Measurements from ENCODE around the gene USP25.
"Not testable (repeated sequence)": the region's sequence is repeated elsewhere in the genome, so short reads cannot be mapped to it uniquely, and the experiment has no call there.

The USP25 gene

DNA sequence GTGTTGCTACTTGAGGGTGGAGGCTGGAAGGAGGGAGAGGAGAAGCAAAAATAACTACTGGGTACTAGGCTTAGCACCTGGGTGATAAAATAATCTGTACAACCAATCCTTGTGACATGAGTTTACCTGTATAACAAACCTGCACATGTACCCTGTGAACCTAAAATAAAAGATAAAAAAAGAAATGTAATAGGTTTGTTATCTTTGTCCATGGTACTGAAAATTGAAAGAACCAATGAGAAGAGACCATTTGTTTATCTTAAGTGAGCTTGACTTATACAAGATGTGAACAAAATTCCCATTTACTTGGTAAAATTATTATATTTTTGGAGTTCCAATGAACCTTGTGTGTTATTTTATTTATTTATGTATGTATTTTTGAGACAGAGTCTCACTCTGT, 11.1 kb upstream of the USP25 start:
- DNase-seq (ENCODE audit: low spot score in 2 of 2) (no peak), ATAC-seq (ENCODE audit: low read depth) (no peak)
- no peak overlapping the region for H3K27ac Mint-ChIP-seq

DNA sequence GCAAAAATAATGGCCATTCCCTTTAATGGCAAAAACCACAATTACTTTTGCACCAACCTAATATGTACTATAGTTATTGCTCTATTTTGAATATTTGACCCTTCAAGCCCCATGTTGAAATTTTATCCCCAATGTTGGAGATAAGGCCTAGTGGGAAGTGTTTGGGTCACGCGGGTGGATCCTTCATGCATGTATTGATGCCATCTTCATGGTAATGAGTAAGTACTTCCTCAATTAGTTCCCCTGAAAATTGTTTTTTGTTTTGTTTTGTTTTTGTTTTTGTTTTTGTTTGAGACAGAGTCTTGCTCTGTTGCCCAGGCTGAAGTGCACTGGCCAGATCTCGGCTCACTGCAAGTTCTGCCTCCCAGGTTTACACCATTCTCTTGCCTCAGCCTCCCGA, 9.8 kb upstream of the USP25 start:
- Mint-ChIP-seq H3K27me3 (peaks cover 7% of the 10 kb centered on the region), H3K4me3 (no peak overlapping the region), H3K9me3 (peaks cover 1% of the 10 kb centered on the region), H3K4me1 (no peaks in the 10 kb centered on the region), H3K27ac (no peak overlapping the region), H3K36me3 (no peaks in the 10 kb centered on the region)
- ATAC-seq (ENCODE audit: low read depth): no peak
- no peak for DNase-seq (ENCODE audit: low spot score in 2 of 2)

More for the DNA sequence above, 11.1 kb upstream of the USP25 start:
- H3K4me3 Mint-ChIP-seq: no peak overlapping the region
- no peaks in the 10 kb centered on the region for H3K4me1 Mint-ChIP-seq
- H3K27me3 Mint-ChIP-seq: peaks cover 8% of the 10 kb centered on the region
- no peaks in the 10 kb centered on the region for H3K36me3 Mint-ChIP-seq
- H3K9me3 Mint-ChIP-seq: peaks cover 1% of the 10 kb centered on the region

DNA sequence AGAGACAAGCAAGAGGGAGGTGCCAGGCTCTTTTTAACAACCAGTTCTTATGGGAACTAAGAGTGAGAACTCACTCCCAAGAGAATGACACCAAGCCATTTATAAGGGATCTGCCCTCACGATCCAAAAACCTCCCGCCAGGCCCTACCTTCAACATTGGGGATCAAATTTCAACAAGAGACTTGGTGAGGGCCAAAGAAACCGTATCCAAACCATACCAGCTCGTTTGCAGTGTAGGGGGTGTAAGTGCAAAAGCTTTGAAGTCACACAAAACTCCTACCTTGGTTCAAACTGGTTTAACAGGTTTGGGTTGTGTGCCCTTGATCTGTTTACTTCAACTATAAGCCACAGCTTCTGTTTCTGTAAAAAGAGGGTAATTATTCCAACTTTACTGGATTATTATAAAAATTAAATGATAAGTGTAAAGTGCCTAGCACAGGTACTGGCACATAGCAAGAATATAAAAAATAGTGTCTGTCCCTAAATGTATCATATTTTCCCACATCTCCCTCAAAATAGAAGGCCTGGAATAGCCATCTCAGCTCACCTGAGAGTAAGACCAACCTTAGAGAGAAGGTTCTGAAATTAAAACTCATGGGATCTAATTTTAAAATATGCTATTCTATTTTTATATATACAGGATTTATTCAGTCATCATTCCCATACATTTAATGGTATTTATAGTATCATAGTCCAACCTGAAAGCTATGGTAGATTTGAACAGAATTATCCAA, 7.0 kb upstream of the USP25 start:
- Mint-ChIP-seq H3K27ac (no peak overlapping the region), H3K4me1 (no peaks in the 10 kb centered on the region)

DNA sequence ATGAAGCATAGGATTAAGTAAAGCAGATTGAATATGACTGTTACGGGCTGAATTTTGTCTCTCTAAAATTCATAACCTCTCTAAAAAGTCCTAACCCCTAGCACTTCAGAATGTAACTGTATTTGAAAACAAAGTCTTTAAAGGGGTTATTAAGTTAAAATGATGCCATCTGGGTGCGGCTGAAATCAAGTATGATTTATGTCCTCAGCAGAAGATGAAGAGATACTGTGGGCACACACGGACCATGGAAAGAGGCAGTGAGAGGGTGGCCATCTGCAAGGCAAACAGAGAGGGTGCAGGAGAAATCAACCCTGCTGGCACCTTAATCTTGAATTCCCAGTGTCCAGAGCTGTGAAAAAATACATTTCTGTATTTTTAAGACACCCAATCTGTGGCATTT, 3.8 kb upstream of the USP25 start:
- ATAC-seq (ENCODE audit: low read depth) (no peak), DNase-seq (ENCODE audit: low spot score in 2 of 2) (no peak)
- H3K4me1 Mint-ChIP-seq: peaks cover 4% of the 10 kb centered on the region
- no peak overlapping the region for H3K4me3 Mint-ChIP-seq
- no peak overlapping the region for H3K27ac Mint-ChIP-seq
- no peaks in the 10 kb centered on the region for H3K27me3 Mint-ChIP-seq
- no peaks in the 10 kb centered on the region for H3K36me3 Mint-ChIP-seq
- no peaks in the 10 kb centered on the region for H3K9me3 Mint-ChIP-seq

More for the DNA sequence above, 7.0 kb upstream of the USP25 start:
- Mint-ChIP-seq H3K4me3 (no peak overlapping the region), H3K36me3 (no peaks in the 10 kb centered on the region), H3K9me3 (peaks cover 1% of the 10 kb centered on the region), H3K27me3 (peaks cover 7% of the 10 kb centered on the region)
- DNase-seq (ENCODE audit: low spot score in 2 of 2) (no peak), ATAC-seq (ENCODE audit: low read depth) (no peak)

DNA sequence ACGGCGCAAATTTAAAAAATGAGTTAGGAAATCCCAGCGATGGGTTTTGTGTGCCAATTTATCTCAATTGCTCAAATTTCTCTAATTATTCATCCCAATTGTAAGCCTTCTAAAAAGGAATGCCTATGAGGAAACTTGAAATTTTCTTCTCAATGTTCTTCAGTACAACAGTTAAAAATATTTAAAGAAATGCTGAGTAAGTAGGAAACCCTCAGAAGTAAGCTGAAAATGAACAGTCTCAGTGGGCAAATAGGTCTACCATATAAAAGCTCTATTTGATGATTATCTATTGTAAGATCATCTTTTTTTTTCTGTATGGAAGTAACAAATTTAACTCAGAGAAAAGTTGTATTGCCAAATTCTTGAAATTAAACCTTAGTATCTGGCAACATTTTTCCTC, 1.7 kb upstream of the USP25 start:
- DNase-seq (ENCODE audit: low spot score in 2 of 2) (no peak), ATAC-seq (ENCODE audit: low read depth) (no peak)
- H3K27me3 Mint-ChIP-seq: no peaks in the 10 kb centered on the region
- H3K4me1 Mint-ChIP-seq: peaks cover 10% of the 10 kb centered on the region
- H3K36me3 Mint-ChIP-seq: no peaks in the 10 kb centered on the region
- no peaks in the 10 kb centered on the region for H3K9me3 Mint-ChIP-seq
- no peak overlapping the region for H3K4me3 Mint-ChIP-seq
- H3K27ac Mint-ChIP-seq: no peak overlapping the region

DNA sequence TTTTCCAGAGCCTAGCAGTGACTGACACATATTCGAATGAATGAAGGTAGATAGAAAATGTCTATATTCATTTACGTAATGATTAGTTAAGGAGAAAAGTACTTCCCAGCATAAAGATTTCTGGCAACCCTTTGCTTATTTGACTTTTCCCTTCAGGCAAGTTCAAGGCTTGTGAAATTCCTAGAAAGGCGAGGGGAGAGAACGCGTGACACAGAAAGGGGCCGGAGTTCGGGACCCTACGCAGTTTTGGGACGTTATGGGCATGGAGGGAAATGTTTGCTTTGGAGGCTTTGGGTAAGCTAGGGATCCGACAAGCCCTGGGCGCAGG, 472 bp upstream of the USP25 start:
- Mint-ChIP-seq H3K27ac (peak overlapping the region; percentile 62), H3K9me3 (no peaks in the 10 kb centered on the region), H3K4me1 (peaks cover 15% of the 10 kb centered on the region), H3K27me3 (no peaks in the 10 kb centered on the region), H3K36me3 (no peaks in the 10 kb centered on the region), H3K4me3 (peak overlapping the region; percentile 85)
- DNase-seq (ENCODE audit: low spot score in 2 of 2) (no peak), ATAC-seq (ENCODE audit: low read depth) (no peak)

DNA sequence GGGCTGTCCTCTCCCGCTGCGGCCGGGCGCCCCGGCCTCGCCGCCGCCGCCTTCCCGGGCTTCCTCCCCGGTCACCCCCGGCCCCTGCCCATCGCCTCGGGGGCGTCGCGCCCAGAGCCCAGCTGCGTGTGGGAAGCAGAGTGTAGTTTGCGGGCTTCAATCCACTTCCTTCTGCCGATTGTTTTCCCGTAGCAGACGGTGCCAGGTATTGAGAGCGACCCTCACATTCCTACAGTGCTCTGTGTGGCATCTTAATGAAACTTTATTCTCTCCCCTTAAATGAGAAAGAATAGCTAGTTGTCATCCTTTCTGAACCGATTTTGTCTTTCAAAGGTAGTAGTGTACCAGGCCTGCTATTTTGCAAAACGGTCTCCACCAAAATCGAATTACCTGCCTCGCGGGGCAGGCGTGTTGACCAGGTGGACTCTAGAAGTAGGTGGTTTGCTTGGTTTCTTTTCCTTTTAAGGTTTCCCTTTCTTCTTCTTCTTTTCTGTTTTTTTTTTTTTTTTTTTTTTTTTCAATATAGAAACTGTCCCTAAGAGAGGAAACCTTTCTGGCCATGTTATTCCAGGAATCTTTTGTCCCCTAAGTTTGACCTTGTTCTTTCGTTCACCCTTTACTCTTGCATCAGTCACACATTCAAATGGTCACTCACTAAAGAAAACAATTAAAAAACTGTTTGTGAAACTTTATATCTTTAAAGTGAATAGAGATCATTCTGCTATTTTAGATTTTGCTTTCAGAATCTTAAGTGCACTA, 881 bp downstream of the USP25 start:
- no peak for DNase-seq (ENCODE audit: low spot score in 2 of 2)
- Mint-ChIP-seq H3K27ac (peak overlapping the region; percentile 90), H3K36me3 (peaks cover 2% of the 10 kb centered on the region), H3K9me3 (no peaks in the 10 kb centered on the region), H3K4me3 (peak overlapping the region; percentile 91), H3K4me1 (peaks cover 19% of the 10 kb centered on the region), H3K27me3 (no peaks in the 10 kb centered on the region)
- ATAC-seq (ENCODE audit: low read depth): no peak

DNA sequence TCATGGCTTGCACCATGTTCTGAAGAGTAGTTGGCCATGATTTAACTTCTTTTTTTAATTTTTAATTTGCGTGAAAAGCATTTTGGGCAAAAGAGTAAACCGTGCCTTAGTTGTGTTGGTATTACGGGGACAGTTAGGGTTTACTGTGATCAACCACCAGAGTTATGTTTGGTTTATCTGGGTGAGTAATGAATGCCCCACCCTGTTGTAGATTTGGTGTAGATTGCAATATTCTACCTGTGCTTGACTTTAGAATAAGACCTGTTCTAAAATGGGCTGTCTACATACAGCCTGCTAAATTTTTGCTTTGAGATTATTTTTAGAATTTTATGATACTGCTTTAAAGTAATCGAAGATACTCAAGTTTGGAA, 1.4 kb downstream of the USP25 start:
- Mint-ChIP-seq H3K27me3 (no peaks in the 10 kb centered on the region), H3K4me1 (peaks cover 23% of the 10 kb centered on the region), H3K9me3 (no peaks in the 10 kb centered on the region), H3K4me3 (peak overlapping the region; percentile 91), H3K36me3 (peaks cover 5% of the 10 kb centered on the region), H3K27ac (peak overlapping the region; percentile 90)
- no peak for ATAC-seq (ENCODE audit: low read depth)
- no peak for DNase-seq (ENCODE audit: low spot score in 2 of 2)

DNA sequence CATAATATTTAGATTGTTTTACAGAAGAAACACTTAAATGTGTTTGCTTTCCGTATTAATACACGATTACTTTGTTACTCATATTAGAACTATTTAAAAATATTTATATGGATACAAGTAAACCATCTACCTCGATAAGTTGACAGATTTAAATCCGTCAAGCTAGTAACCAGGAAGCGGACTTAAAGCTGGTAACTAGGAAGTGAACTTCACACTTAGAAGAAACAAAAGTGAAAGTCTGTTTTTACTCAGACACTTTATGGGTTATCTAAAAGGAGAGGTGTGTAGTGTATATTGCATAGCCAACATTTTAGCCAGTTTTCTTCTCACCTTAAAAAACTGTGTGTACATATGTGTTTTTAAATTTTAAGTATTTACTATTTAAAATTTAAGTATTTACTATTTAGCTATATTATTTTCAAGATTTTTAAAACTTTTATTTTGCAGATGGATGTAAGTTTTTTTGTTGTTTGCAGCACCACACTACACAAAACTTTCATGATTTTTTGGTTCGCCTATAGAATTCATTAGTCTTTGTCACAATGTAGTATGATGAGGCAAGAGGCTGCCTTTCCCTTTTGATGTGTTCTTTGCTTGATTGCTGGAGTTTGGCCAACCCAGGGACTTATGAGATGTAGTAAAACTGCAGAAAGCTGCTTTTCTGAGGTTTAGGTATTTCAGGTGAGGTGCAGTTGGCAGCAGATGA, 2.7 kb downstream of the USP25 start:
- no peaks in the 10 kb centered on the region for H3K27me3 Mint-ChIP-seq
- no peak for DNase-seq (ENCODE audit: low spot score in 2 of 2)
- H3K4me1 Mint-ChIP-seq: peaks cover 26% of the 10 kb centered on the region
- peaks cover 5% of the 10 kb centered on the region for H3K36me3 Mint-ChIP-seq
- H3K27ac Mint-ChIP-seq: peak overlapping the region; percentile 90
- peak; percentile 45 for ATAC-seq (ENCODE audit: low read depth)
- H3K9me3 Mint-ChIP-seq: no peaks in the 10 kb centered on the region
- peak overlapping the region; percentile 77 for H3K4me3 Mint-ChIP-seq

DNA sequence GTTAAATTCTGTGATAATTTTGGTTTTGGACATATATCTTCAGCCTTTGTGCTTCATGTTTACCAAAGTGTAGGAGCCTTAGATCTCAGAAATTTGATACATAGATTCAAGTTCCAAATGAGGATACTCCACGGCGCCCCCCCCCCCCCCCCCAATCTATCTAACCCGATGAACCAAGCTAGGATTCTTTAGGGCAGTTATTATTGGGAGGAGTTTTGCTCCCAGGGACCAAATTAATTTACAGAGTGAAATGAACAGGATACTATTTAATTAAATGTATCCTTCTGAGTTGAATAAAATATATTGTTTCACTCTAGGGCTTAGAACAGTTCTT, 3.2 kb downstream of the USP25 start:
- DNase-seq (ENCODE audit: low spot score in 2 of 2): no peak
- ATAC-seq (ENCODE audit: low read depth): no peak
- Mint-ChIP-seq H3K4me1 (peaks cover 27% of the 10 kb centered on the region), H3K27me3 (no peaks in the 10 kb centered on the region), H3K9me3 (no peaks in the 10 kb centered on the region), H3K36me3 (peaks cover 5% of the 10 kb centered on the region), H3K4me3 (peak overlapping the region; percentile 67), H3K27ac (peak overlapping the region; percentile 90)

DNA sequence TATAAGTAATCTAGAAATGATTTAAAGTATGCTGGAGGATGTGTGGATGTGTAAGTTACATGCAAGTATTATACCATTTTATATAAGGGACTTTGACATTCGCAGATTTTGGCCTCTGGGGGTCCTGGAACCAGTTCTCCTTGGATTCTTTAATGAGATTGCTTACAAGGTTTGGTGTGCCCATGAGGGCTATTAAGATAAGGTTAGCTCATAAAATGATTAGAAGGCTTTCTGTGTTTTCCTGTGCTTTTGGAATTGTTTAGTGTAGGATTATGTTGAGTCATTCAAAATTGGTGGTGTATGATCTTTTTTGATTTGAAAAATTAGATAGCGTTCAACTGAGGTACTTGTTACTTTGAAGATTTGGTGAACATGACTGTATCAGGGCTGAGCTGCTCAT, 5.6 kb downstream of the USP25 start:
- Mint-ChIP-seq H3K4me1 (peaks cover 41% of the 10 kb centered on the region), H3K27me3 (no peaks in the 10 kb centered on the region), H3K9me3 (no peaks in the 10 kb centered on the region), H3K27ac (no peak overlapping the region), H3K4me3 (no peak overlapping the region), H3K36me3 (peaks cover 6% of the 10 kb centered on the region)
- ATAC-seq (ENCODE audit: low read depth): no peak
- no peak for DNase-seq (ENCODE audit: low spot score in 2 of 2)

DNA sequence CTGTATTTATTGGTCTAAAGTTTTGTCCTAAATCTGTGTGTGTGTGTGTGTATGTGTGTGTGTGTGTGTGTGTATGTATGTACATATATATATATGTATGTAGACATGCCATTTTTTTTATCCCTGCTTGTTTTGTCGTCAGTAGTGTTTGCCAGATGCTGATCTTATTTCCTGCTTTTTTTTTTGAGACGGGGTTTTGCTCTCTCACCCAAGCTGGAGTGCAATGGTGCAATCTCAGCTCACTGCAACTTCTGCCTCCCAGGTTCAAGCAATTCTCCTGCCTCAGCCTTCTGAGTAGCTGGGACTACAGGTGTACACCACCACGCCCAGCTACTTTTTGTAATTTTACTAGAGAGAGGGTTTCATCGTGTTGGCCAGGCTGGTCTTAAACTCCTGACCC, 6.1 kb downstream of the USP25 start:
- peak overlapping the region; percentile 32 for H3K4me3 Mint-ChIP-seq
- H3K9me3 Mint-ChIP-seq; ATAC-seq (ENCODE audit: low read depth); DNase-seq (ENCODE audit: low spot score in 2 of 2); H3K27ac Mint-ChIP-seq; H3K36me3 Mint-ChIP-seq; H3K27me3 Mint-ChIP-seq: not testable (repeated sequence)
- H3K4me1 Mint-ChIP-seq: peaks cover 39% of the 10 kb centered on the region

DNA sequence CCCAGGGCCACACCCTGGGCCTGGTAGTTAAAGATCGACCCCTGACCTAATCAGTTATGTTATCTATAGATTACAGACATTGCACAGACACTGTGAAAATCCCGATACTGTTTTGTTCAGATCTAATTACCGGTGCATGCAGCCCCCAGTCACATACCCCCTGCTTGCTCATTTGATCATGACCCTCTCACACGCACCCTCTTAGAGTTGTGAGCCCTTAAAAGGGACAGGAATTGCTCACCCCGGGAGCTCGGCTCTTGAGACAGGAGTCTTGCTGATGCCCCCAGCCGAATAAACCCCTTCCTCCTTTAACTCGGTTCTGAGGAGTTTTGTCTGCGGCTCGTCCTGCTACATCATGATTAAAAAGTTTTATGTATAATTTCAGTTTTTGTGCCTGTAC, 9.0 kb downstream of the USP25 start:
- Mint-ChIP-seq H3K36me3 (peaks cover 12% of the 10 kb centered on the region), H3K4me3 (peak overlapping the region; percentile 39), H3K4me1 (peaks cover 47% of the 10 kb centered on the region)
- not testable (repeated sequence) for H3K27ac Mint-ChIP-seq; DNase-seq (ENCODE audit: low spot score in 2 of 2); H3K9me3 Mint-ChIP-seq; H3K27me3 Mint-ChIP-seq; ATAC-seq (ENCODE audit: low read depth)

DNA sequence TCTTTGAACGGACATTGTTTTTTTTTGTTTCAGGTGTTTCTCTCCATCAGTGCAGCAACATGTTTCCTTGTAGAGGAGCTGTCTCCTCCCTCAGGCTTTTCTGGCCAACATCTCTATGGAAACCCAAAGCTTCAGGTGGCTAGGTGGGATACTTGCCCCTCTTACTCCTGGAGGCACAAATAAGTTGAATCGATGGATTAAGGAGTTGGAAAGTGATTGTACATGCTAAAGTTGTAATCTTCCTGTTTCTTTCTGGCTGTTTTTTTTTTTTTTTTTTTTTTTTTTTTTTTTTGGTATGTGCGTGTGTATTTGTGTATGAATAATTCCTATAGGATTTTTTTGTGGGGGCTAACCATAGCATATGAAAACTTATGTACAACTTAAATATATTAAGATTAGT, 10.6 kb downstream of the USP25 start:
- peaks cover 52% of the 10 kb centered on the region for H3K4me1 Mint-ChIP-seq

More for the DNA sequence above, 10.6 kb downstream of the USP25 start:
- no peak for DNase-seq (ENCODE audit: low spot score in 2 of 2)
- no peak for ATAC-seq (ENCODE audit: low read depth)
- H3K27ac Mint-ChIP-seq: peak overlapping the region; percentile 58
- no peaks in the 10 kb centered on the region for H3K9me3 Mint-ChIP-seq
- H3K27me3 Mint-ChIP-seq: no peaks in the 10 kb centered on the region
- no peak overlapping the region for H3K4me3 Mint-ChIP-seq
- peaks cover 12% of the 10 kb centered on the region for H3K36me3 Mint-ChIP-seq

All from memory B cell (primary cell).